Skeletal muscle satellite cell (primary cell): Measurements from ENCODE around the gene LILRB5. TPM values are rescaled to one million over a fixed set of nuclear protein-coding genes. Genes with fewer than 3 reads are reported as not detected.
"Not testable (repeated sequence)": the region's sequence is repeated elsewhere in the genome, so short reads cannot be mapped to it uniquely, and the experiment has no call there.

Source experiments
- H3K27me3 ChIP-seq: 2 replicates; pipeline ENCODE4 v1.7.0; 2013; ENCODE audit warnings: low read length; ENCODE audit not compliant: control insufficient read depth, insufficient read depth
- H3K36me3 ChIP-seq: 2 replicates; pipeline ENCODE4 v1.7.0; 2013; ENCODE audit warnings: mild to moderate bottlenecking, control low read depth, low read length; ENCODE audit not compliant: insufficient read depth
- H3K4me1 ChIP-seq: 2 replicates; pipeline ENCODE4 v1.7.0; 2013; ENCODE audit warnings: low read length; ENCODE audit not compliant: control insufficient read depth, insufficient read depth
- H3K4me2 ChIP-seq: 2 replicates; pipeline ENCODE4 v1.7.0; 2013; ENCODE audit warnings: mild to moderate bottlenecking, low read length
- H3K4me3 ChIP-seq: 2 replicates; pipeline ENCODE4 v1.7.0; 2013; ENCODE audit warnings: low read length
- H3K9ac ChIP-seq: 2 replicates; pipeline ENCODE4 v1.7.0; 2013; ENCODE audit warnings: mild to moderate bottlenecking, low read depth, low read length, moderate library complexity
- H3K9me3 ChIP-seq: replicated peaks from 2 replicates; pipeline ENCODE4 v1.7.0; 2013; ENCODE audit warnings: mild to moderate bottlenecking, control low read depth, low read length
- total RNA-seq: library from RNA; depleted of rRNA; stranded (reverse); fragments of >200 nt; gene quantifications from 2 replicates; pipeline ENCODE4 v1.2.3, GENCODE V29; 2012; rRNA removed

The LILRB5 gene
- total RNA-seq = not detected in 2 replicates

DNA sequence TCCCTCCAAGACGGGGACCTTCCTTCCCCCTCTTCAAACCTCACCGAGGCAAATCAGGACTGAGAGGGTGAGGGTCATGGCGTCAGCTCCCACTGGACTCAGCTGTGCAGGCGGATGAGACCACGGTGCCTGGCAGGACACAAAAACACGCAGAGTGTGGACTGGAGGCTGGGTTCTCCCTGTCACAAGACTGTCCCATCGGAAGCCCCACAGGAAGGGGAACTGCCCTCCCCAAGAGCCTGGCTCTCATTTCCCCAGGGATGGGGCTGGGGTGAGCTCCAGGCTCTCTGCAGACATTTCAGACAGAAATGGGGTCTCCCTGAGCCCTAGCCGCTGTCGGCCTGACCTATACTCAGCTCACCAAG, at the start of gene LILRB5:
Gene LILRB5 (minus strand): TSS at position 158 of the 365 bp plus-strand sequence. CDS start 80 bp downstream, at position 78.
- Histone ChIP-seq H3K27me3 (peaks cover 19% of the 10 kb centered on the region), H3K4me1 (no peaks in the 10 kb centered on the region), H3K9ac (no peak within 1 kb of the TSS), H3K9me3 (no peaks in the 10 kb centered on the region), H3K36me3 (no peaks in the 10 kb centered on the region), H3K4me2 (no peak within 1 kb of the TSS), H3K4me3 (no peak within 1 kb of the TSS)

DNA sequence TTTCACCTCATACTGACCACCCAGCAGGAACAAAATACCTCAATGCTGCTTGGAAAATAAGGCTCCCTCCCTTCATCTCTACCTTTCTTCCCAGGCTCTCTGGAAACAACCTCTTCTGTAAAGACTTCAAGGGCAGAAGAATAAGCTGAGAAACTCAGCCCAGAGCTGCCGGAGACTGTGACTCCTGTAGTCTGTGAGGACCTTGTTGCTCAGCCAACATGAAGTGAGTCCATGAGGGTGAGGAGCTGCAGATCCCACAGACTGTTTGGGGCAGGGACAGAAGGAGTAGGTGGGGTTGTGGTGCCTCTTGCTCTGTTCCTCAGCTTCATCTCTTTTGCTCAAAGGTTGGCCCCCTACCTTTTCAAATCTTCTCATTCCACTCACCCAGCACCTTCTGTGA, 48.1 kb upstream of the LILRB5 start:
- Histone ChIP-seq H3K4me2 (no peak overlapping the region), H3K9ac (no peak overlapping the region), H3K36me3 (no peaks in the 10 kb centered on the region), H3K4me1 (no peaks in the 10 kb centered on the region), H3K4me3 (no peak overlapping the region), H3K9me3 (no peaks in the 10 kb centered on the region), H3K27me3 (no peaks in the 10 kb centered on the region)

DNA sequence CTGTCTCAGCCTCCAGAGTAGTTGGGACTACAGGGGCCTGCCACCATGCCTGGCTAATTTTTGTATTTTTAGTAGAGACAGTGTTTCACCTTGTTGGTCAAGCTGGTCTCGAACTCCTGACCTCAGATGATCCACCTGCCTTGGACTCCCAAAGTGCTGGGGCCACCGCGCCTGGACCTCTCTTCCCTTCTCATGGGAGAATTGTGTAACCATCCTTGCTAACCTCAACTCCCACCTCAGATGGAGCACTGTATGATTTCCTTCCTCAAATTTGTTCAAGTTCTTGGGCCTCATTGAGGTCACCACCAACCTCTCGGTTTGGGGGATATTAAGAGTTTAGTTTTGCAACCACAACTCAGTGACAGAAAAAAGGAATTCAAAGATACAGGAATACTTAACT, 45.2 kb upstream of the LILRB5 start:
- Histone ChIP-seq H3K4me1 (no peaks in the 10 kb centered on the region), H3K9ac (no peak overlapping the region), H3K27me3 (no peaks in the 10 kb centered on the region), H3K36me3 (no peaks in the 10 kb centered on the region), H3K4me3 (no peak overlapping the region), H3K4me2 (no peak overlapping the region), H3K9me3 (no peaks in the 10 kb centered on the region)

DNA sequence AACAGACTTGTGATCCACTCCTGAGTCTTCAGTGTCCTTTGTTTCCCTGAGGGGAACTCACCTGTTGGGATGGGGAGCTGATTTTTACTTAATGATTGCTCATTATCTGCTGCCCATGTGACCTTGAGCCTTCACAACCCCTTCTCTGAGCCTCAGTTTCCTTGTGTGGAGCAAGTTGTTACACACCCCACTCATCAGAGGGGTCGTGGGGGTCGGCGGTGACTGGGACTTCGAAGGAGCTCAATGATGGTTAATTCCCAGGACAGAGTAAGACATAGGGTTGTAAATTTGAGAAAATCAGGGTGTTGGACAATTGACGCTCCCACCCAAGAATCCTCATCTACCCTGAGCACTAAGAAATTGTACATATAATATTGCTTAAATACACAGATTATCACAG, 42.4 kb upstream of the LILRB5 start:
- Histone ChIP-seq H3K4me2 (no peak overlapping the region), H3K9ac (no peak overlapping the region), H3K9me3 (no peaks in the 10 kb centered on the region), H3K36me3 (no peaks in the 10 kb centered on the region), H3K4me3 (no peak overlapping the region), H3K4me1 (no peaks in the 10 kb centered on the region), H3K27me3 (no peaks in the 10 kb centered on the region)

DNA sequence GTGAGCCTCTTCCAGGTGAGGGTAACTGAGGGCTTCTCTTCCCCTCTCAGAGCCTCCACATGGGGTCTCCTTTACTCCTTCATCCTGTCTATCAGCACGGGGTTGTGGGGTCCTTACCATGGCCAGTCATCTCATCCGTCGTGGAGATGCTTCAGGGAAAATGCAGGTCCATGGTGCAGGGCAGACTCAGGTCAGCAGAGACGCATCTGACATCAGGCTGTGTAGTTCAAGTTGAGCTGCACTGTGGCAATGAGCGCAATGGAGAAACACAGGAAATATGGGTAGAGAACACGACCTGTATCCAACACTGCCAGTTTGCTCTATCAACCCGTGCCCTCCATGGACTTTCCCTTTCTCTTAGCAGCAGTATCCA, 42.0 kb upstream of the LILRB5 start:
- Histone ChIP-seq H3K27me3 (no peaks in the 10 kb centered on the region), H3K4me1 (no peaks in the 10 kb centered on the region), H3K4me3 (no peak overlapping the region), H3K4me2 (no peak overlapping the region), H3K9ac (no peak overlapping the region), H3K36me3 (no peaks in the 10 kb centered on the region), H3K9me3 (no peaks in the 10 kb centered on the region)

DNA sequence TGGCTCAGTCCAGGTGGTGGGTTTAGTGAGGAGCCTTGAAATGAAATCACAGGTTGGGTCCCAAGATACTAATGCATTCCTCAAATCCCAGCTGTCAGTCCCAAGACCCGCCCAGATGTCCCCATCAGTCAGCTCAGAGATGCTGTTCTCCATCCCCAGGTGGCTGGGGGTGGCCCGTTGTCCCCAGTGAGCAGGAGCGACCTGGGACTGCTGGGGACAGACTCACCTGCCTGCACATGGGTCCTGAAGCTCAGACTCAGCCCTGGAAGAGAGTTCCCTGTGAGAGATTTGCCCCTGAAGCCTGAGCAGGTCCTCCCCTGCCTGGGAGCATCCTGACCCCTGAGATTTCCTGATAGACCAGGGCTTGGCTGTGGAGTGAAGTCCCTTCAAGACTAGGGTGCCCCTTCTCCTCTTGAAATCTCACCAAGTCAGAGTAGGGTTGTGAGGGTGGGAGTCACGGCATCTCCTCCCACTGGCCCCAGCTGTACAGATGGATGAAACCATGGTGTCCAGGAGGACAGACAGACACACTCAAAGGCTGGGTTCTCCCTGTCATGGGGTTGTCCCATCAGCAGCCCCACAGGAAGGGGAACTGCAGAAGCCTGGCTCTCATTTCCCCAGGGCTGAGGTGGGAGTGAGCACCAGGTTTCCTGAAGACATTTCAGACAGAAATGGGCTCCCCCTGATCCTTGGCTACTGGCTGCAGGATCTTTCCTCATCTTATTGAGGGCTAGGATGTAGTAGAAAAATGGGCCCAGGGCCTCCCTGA, 41.5 kb upstream of the LILRB5 start:
- Histone ChIP-seq H3K4me3 (no peak overlapping the region), H3K9me3 (no peaks in the 10 kb centered on the region), H3K4me1 (no peaks in the 10 kb centered on the region), H3K9ac (no peak overlapping the region), H3K4me2 (no peak overlapping the region), H3K27me3 (no peaks in the 10 kb centered on the region), H3K36me3 (no peaks in the 10 kb centered on the region)

DNA sequence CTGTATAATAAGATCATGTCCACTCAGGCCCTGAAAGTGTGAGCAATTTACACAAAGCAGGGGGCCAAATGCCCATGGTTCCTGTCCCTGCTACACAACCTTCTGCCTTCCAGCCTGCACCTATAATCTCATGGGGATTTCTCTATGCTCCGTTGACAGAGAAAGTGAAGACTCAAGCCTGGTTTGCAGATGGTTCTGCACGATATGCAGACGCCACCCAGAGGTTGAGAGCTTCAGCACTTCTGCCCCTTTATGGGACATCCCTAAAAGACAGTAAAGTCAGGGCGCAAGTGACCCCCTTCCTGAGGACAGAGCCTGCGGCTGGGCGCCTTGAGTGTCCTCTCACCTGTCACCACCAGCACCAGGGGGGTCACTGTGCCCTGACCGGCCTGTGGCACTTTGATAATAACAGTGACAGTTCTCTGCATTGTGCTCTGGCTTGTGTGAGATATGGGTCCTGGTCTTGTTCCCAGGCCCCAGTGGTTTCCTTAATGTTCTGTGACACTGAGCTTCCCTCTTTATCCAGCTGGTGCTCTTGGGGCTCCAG, 40.8 kb upstream of the LILRB5 start:
- no peak overlapping the region for H3K4me2 ChIP-seq
- H3K27me3 ChIP-seq = no peaks in the 10 kb centered on the region
- H3K36me3 ChIP-seq = no peaks in the 10 kb centered on the region
- H3K9ac ChIP-seq = no peak overlapping the region
- H3K9me3 ChIP-seq = no peaks in the 10 kb centered on the region
- no peaks in the 10 kb centered on the region for H3K4me1 ChIP-seq
- H3K4me3 ChIP-seq = no peak overlapping the region

DNA sequence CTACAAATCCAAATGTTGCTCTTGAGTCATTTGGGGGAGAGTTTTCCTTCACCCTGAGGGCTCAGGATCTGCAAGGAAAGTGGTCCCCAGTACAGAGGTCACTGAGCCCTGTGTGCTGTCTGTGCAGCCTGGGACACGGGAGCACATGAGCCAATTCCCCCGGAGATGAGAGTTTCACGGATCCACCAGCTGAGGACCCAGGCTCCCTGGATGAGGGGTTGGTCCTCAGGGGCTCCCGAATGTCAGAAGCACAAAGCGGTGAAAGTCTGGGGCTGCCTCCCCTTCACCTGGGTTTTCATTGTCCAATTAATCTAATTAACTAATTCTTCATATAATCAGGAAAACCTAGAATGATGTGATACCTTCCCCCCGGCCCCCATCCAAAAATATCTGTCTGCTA, 37.5 kb upstream of the LILRB5 start:
- Histone ChIP-seq H3K4me2 (no peak overlapping the region), H3K27me3 (no peaks in the 10 kb centered on the region), H3K4me1 (no peaks in the 10 kb centered on the region), H3K4me3 (no peak overlapping the region), H3K9ac (no peak overlapping the region), H3K36me3 (no peaks in the 10 kb centered on the region), H3K9me3 (no peaks in the 10 kb centered on the region)

DNA sequence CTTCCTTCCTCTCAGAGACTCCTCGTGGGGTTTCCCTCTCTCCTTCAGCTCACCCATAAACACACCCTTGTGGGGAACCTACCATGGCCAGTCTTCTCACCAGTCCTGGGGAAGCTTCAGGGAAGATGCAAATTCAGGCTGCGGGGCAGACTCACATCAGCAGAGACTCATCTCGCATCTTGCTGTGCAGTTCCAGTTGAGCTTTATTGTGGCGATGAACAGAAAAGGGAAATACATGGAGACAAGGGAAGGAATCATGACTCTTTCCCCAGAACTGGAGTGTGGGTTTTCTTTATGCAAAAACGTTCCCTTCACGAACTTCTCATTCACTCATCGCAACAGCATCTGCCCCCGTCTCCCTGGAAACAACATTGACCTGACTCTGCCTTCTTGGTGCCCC, 32.1 kb upstream of the LILRB5 start:
- H3K4me1 ChIP-seq, H3K9ac ChIP-seq, H3K4me3 ChIP-seq, H3K4me2 ChIP-seq, H3K9me3 ChIP-seq, H3K27me3 ChIP-seq, H3K36me3 ChIP-seq: not testable (repeated sequence)

DNA sequence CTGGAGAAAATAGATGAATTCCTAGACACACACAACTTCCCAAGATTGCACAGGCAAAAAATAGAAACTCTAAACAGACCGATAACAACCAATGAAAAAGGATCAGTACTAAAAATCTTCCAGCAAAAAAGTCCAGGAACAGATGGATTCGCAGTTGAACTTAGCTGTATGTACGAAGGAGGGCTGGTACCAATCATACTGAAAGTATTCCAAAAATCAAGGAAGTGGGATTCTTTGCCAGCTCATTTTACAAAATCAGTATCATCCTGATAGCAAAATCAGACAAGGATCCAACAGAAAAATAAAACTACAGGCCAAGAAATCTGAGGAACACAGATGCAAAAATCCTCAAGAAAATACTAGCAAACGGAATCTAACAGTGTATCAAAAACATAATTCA, 30.4 kb upstream of the LILRB5 start:
- Histone ChIP-seq H3K4me2 (no peak overlapping the region), H3K4me1 (no peaks in the 10 kb centered on the region), H3K27me3 (no peaks in the 10 kb centered on the region), H3K36me3 (no peaks in the 10 kb centered on the region), H3K9ac (no peak overlapping the region), H3K9me3 (no peaks in the 10 kb centered on the region), H3K4me3 (no peak overlapping the region)

DNA sequence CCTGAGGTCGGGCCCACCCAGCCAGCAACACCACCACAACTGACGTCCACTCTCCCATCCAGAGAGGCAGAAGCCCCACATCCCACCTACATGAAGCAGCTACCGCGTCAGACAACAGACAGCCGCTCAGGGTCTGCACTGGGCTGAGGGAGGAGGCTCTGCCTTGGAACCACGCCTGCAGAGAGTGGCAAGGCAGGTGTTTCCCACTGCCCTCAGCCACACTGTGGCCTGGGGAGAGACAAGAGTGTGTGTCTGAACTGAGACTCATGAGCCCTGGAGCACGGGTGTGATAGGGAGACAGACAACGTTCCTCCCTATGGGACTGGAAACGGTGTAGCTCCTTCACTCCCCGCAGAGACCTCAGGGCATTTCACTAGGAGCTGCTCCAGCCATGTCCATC, 29.2 kb upstream of the LILRB5 start:
- not testable (repeated sequence) for H3K4me2 ChIP-seq, H3K9me3 ChIP-seq, H3K4me1 ChIP-seq, H3K9ac ChIP-seq, H3K36me3 ChIP-seq, H3K4me3 ChIP-seq, H3K27me3 ChIP-seq

DNA sequence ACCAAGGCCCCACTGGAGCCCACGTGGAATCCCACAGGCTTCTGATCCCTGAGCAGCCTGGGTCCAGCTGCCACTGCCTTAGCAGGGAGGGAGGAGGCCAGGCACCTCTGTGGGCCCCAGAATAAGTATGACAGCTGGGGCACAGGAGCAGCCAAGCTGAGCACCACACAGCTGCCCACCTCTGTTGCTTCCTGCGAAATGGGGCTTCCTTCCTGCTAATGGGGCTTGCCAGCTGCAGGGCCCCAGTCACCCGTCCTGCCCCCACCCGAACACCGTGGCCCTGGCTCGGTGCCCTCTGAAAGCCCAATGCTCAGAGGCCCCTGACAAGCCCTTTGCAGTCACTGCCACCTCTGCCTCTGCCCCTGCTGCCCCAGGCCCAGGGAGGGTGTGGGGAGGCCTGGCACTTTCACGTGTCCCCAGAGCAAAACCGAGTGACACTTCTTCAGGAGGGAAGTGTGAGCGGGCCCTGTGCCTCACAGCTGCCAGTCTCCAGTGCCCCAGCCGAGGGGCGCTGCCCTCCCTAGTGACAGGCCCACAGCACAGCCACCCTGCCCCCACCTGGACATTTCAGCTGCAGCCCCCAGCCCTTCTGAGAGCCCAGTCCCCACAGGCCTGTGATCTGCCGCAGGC, 28.5 kb upstream of the LILRB5 start:
- not testable (repeated sequence) for H3K4me2 ChIP-seq, H3K9ac ChIP-seq, H3K4me1 ChIP-seq, H3K27me3 ChIP-seq, H3K36me3 ChIP-seq, H3K9me3 ChIP-seq, H3K4me3 ChIP-seq
